NCI-H345 treated with DMSO at 0.1 percent for 48 hours (cell line): ENCODE results near the gene SP9.

Experiments used
- DNase-seq: peaks from one replicate; lab custom pipeline; 2025; ENCODE audit not compliant: unreplicated experiment; lab: John Stamatoyannopoulos, UW

SP9 gene

DNA sequence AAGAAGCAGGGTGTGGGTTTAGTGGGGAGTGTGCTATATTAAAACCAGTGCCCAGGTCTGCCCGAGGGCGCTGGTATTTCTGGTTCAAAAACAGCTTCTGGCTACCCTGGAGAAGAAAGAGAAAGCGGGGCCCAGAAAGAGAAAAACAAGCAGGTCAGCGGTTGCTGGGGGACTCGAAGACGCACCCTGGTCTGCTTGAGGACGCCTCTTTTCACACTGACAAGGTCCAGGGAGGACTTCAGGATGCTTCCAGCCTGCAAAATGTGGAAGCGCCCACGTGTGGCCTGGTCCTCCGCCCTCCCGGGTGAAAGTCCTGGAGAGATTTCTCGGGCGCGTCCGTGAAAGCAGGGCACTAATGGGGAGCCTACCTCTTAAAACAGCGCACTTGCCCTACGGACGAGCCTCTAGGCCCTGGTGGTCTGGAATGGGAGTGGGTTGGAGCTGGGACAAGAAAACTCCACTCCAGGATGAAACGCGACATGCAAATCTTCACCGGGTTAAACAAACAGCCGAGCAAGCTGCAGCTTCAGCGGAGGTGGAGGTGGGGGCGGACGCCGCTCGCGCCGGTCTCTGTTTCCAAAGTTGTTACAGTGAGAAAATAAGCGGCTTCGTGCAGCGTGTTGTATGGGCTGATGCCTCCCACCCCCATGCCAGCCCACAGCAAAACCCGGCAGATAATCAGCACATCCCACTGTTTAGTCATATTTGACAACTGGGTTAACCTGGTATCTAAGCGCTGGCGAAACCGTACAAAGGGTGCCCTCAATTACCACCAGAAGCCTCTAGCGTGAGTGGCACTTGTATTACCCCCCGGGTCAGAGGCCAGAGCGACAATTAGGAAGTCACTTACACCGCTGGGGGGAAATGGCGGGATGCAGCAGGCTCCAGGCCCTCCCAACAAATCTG is 1.1 kb upstream of the SP9 start:
- no peak for DNase-seq

DNA sequence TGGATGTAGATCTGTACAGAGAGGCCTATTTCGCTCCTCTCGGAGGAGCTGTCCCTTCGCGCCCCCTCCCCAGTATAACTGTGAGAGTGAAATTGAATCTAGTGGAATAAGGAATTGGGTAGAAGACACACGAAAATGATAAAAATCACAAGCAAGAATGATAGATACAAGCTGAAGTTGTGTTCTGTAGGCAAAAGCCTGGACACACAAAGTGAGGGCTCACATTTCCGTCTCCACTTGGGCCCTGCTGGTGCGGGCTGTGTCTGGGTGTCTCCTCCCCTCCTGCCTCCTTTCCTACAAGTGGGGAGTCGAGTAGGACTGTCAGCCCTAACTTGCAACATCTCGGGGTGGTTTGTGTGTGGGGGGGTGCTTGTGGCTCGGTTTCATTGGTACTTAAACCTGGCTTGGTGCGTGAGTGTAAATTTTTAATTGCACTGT is 457 bp upstream of the SP9 start:
- no peak for DNase-seq

DNA sequence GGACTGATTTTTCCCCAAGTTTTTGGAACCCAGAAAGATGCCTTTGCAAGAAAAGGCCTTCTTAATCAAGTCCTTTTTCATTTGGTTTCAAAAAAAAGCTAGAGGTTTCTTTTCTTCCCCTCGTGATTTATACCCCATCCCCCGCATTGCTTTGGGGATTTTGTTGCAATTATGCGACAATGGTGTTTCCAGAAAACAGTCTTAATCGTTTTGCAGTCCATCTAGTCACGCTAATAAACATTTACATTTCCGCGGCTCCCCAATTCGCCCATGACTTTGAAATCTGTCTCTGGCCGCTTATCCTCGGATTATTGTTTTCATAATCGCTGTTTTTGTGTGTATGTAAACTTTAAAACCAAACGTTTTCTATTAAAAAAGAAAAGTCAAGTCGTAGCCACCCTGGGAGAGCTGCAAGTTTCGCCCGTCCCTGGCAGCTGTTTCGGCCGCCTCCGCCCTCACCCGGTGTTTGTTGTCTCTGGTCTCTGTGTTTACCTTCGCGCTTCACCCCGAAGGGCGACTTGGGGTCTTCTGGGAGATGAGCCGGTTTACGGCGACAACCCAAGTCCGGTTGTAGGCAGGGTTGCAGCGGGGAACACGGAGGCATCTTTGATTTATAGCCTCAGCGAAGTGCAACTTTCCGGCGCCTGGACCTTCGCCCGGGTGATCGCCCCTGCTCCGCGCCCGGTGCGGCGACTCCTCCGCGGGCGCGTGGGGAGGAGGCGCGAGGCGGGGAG is 667 bp downstream of the SP9 start:
- DNase-seq, result no peak

DNA sequence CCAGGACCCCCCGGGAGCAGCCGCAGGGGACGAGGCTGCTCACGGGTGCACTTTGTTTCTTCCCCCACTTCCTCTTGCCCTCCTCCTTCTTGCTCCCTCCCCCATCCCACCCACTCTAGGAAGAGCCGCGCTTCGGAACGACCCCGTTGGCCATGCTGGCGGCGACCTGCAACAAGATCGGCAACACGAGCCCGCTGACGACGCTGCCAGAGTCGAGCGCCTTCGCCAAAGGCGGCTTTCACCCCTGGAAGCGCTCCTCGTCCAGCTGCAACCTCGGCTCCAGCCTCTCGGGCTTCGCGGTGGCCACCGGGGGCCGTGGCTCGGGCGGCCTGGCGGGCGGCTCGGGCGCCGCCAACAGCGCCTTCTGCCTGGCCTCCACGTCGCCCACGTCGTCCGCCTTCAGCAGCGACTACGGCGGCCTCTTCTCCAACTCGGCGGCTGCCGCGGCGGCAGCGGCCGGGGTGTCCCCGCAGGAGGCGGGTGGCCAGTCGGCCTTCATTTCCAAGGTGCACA is 1.3 kb downstream of the SP9 start:
- DNase-seq, result no peak

DNA sequence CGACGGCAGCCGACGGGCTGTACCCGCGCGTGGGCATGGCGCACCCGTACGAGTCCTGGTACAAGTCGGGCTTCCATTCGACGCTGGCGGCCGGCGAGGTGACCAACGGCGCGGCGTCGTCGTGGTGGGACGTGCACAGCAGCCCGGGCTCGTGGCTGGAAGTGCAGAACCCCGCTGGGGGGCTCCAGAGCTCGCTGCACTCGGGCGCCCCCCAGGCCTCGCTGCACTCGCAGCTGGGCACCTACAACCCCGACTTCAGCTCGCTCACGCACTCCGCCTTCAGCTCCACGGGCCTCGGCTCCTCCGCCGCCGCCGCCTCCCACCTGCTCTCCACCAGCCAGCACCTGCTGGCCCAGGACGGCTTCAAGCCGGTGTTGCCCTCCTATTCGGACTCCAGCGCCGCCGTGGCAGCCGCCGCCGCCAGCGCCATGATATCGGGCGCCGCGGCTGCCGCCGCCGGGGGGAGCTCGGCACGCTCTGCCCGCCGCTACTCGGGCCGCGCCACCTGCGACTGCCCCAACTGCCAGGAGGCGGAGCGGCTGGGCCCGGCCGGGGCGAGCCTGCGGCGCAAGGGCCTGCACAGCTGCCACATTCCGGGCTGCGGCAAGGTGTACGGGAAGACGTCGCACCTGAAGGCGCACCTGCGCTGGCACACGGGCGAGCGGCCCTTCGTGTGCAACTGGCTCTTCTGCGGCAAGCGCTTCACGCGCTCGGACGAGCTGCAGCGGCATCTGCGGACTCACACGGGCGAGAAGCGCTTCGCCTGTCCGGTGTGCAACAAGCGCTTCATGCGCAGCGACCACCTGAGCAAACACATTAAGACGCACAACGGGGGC is 2.0 kb downstream of the SP9 start:
- DNase-seq, result peak; percentile 36

DNA sequence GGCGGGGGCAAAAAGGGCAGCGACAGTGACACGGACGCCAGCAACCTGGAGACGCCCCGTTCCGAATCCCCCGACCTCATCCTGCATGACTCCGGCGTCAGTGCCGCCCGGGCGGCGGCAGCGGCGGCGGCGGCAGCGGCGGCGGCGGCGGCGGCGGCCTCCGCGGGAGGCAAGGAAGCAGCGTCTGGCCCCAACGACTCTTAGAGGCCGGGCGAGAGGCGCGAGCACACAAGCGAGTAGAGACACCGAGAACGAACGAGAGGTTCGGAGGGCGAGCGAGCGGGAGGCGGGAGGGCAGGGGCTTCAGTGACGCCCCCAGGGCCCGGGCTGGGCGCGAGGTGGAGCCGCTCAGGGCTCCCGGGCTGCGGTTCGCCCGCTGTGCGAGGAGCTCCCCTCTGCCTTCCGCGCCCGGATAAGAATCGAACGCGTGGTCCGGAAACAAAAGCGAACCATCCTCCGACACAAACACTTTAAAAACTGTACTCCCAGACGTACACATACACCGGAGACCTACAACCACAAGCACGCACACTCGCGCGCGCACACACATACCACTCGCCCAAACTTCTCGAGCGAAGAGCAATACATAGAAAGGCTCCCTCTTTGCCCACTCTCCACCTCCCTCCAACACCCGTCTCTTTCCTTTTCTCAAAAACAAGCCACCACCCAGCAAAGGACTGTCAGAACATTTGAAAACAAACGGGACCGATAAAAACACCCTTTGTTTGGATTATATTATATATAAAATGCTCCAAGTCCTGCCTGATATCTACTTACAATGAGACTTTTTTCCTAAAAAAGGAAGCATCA is 2.8 kb downstream of the SP9 start:
- DNase-seq, result no peak

DNA sequence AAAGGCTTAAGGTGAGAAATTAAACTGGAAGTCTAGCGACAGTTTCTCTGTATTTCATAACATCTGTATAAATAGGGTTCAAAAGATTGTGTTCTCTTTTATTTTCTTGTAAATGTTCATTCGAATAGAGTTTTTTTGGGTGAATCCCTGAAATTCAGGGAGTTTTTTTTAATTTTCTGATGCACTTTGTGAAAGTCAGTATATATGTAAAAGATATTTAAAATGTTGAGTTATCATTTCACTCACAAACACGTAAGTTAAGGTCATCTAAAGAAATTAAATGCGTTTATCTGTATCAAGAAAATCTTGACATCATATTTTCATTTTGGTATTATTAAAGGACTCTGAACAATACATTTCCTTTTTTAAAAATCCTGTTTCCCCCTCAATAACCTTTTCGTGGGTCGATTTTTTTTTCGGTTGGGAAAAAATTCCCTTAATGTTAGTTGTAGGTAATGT is 3.4 kb downstream of the SP9 start:
- no peak for DNase-seq

DNA sequence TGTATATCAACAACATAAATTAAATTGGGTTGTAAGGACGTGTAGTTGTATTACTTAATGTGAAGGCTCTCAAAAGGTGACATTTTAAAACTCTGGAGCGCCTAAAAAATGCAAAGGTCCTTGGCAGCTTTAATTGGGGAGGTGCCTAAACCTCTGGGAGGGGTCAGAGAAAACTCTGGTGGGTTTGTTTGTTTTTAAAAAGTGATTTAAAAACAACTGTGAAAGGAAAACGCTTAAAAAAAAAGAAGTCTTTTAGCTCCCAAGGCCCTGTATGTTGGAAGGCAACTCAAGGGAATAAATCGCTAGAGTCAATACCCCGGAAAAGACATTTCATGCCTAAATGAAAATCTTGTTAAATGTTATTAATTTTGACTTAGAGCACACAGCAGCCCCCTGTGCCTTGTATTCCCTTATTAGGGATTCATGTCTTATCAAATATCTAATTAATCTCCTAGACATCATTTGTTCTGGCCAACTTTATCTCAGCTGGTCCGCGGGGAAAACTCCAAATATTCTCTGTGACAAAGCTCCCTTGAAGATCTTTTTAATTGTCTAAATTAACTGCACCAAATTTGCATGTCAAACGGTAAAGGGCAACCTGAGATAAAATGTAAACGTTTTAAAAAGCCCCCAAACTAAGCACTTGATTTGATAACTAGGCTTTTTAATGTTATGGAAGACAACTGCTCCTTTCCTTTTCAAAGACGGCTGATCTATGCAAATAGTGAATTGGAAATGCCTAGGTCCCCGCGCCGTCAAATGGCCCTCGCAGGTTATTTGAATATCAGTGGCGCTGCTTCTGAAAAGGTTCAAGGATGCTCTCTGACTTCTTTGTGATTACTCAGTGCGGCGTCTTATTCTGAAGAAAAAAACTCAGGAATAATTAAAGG is 4.2 kb downstream of the SP9 start:
- no peak for DNase-seq

DNA sequence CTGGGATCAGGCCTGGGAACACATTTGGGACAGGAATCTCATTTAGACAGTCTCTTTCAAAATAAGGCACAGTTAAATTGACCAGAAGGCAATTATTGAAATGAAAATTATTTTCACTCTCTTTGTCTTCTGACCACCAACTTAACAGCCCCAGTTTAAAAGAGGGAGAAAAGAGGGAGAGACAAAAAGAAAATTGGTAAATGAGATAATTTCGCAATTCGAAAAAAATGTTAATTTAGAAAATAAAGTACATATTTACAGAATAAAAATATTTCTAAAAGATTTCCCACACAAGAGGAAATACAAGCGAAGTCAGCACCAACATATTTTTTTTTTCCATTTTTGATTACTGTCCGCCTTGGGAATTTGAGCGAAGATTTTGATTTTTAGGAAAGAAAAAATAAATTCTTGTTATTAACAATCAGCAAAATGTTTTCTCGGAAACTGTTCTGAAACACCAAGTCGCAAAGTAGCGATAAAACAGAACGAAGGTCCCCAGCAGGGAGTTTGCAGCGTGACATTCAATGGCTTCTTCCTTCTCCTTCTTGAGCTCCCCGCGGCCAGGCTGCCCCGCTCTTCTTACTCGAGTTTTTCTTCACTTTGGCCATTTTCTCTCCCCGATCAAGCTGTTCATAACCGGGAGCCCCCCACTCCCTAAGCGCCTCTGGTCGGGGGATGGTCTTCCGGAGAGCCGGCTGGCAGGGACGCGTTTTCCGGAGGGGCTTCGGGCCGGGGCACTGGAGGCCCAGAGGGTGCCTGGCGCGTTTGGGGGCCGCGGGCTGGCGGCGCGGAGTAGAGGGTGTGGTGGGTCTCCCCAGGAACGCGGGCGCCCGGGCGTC is 5.0 kb downstream of the SP9 start:
- no peak for DNase-seq

DNA sequence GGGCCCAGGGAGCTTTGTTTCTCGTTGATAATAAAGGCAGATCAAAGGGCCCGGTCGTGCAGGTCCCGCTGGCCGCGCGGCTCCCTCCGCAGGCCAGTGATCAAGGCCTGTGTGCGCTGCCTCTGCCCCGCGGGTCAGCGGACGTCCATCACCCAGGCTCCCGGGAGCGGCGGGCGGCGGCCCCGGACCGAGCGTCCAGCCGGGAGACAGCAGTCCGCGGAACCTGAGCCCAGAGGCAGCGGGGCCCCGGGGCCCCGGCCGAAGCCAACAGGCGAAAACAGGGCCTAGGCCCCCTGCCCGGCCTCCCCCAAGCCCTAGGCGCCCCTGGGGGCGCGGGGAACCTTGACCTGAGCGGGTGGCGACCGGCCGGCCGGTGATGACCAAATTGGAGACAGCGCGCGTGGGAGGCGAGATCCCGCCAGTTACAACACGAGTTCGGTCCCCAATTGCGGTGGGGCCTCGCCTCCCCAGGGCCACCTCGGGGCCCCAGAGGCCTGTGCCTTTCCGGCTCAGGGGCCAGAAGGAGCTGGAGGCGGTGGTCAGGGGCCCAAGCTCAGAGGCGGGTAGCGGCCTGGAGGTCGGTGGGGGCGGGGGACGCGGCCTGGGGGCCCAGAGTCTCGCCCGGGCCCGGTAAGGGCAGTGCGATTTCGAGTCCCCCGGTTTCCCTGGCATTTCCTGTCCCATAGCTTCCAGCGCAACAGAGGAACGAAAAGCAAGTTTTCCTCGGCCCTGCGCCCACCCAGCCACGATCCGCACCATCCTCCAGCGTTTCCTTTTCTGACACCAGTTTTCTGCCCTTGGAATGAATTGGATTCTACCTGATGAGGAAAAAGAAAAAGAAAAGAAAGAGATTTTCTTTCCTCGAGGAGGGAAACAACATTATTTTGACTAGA is 5.9 kb downstream of the SP9 start:
- no peak for DNase-seq

DNA sequence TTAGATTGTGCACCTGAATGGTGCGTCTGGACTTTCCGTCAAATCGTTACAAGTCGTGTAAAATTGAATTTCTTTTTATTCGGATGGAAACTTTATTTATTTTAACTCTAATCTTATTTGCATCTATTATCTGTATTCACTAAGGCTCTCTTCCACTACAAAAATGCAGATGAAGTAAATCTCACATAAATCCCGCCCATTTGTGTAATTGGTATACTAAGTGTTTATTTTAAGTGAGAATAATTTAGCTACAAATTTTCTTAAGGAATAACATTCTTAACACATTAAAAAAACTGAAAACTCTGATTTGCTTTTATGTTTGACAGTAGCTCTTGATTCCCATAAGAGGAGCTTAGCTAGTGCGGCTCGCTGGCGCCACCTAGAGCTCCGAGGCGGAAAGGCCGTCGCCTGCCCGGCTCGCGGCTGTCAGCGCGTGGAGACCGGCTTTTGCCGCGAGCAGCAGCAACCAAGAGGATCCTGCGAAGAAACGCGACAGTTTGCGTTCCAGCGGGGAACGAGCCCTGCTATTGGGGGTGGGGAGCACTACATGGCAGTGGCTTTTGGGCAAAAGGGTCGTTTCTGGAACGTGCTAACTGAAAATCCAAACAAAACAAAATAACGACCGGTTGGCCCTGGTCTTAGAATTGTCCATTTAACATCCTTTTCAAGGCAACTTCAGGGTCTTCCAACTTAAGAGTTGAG is 6.7 kb downstream of the SP9 start:
- DNase-seq, result peak; percentile 63

DNA sequence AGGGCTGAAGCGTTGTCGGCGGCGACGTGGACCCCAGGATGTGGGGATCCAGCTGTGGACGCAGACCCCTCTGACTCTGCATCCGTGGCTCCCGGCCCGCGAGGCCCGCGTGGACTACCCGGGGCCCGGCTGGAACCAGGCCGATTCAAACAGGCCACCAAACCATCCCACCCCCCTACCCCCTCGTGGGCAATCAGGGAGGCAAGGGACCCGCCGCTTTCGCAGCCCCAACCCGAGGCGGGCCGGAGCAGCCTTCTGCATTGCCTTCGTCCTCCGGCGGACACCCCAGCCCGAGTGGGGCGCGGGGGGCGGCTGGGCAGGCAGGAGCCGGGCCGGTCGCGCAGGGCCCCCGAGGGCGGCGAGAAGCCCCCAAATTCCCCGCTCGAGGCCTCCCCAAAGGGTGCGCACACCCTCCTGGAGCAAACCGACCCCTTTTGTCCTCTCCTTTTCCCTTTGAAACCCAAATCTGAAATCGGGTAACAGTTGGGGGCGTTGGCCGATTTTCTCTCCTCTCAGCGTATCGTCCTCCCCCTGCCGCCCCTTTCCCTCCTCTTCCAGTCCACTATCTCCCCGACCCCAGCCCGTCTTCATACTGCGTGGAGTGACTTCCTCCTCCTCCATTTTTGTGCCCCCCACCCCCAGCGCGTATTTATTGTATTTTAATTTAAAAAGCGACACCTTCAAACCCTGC is 7.4 kb downstream of the SP9 start:
- no peak for DNase-seq

DNA sequence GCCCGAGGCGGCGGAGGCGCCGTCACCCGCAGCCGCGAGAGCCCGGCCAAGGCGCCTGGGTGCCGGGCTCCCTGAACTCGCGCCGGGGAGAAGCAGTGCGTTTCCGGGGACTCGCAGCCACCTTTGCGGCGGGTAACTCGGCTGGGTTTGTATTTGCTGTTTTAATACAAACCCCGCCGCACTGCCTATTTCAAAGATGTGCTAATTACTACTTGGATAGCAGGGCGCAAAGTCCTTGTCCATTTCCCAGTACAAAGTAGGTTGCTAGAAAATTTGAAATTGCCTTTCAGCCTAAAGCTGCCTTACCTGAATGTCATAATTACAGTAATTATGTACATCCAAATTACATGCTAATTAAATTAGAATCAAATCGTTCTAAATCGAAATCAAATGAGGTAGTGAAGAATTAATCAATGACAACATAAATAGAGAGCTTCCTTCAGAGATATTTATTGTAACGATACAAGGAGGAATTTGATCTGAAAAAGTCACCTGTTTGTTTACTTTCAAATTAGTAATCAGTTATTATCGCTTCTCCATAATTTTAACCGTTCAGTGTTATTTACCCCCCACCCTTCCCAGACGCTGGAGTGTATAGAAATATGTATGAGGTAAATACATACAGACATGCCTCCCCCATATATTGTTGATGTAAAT is 8.1 kb downstream of the SP9 start:
- DNase-seq, result no peak

DNA sequence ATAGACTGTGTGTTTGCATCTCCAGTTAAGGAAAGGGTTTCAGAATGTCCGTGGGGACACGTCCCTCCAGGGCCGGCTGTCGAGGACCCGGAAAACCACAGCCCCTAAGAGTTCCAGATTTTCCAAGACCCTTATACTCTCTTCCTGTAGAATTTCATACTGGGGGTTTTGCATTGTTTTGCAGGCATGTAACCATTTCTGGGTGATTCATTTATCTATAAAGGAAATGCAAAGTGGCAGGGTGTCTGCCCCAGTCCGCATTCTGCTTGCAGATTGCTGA is 8.5 kb downstream of the SP9 start:
- DNase-seq, result no peak

DNA sequence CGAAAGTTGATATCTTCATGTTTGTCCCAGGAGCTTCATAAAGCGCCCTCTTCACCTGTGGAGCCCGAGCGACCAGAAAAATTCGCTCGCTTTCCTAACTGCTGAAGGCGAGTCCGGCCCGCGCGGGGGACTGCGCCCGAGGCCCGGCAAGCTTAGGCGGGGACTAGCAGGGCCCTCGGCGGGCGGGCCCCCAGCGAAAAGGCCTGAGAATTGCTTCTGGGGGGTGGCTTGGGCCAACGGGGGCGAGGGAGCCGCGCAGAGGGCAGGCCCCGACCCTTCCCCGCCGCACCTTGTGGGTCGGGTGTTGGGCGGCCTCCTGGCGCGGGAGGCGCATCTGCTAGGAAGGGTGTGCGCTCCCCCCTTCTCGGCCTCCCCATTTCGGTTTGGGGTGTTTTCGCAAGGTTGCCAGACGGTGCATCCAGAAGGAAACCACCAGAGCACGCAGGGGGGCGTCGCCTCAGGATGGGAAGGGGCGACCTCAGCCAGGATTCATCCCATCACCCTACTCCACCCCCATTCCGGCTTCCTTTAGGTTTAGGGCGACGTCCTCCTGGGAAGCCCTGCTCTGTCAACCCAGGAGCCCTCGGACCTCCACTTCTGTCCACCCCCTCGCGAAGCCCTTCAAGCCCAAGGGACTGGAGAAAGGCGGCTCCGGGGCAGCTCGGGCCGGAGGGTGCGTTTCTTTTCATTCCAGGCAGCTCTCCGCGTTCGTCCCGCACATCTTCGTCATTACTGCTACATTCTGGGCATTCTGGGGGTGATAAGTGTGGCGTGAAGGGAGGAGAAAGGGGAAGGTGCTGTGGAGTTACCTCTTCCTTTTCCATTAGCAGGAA is 9.1 kb downstream of the SP9 start:
- DNase-seq, result no peak
